Urinary bladder (tissue), 4 donors: Measurements from ENCODE around the gene PTGR3. TPM values are rescaled to one million over a fixed set of nuclear protein-coding genes. Genes with fewer than 3 reads are reported as not detected.

Experiments used
- DNase-seq: peaks from one replicate; pipeline ENCODE4 v3.0.0-alpha.2; 2015; ENCODE audit errors: extremely low spot score
- H3K27ac ChIP-seq: one replicate; pipeline ENCODE4 v1.5.1; 2013; ENCODE audit warnings: low read depth, mild to moderate bottlenecking, moderate library complexity
- H3K36me3 ChIP-seq: one replicate; pipeline ENCODE4 v1.6.1; 2013; ENCODE audit warnings: mild to moderate bottlenecking, moderate library complexity; ENCODE audit not compliant: insufficient read depth
- H3K4me1 ChIP-seq: one replicate; pipeline ENCODE4 v1.6.1; 2013; ENCODE audit warnings: mild to moderate bottlenecking, moderate library complexity; ENCODE audit not compliant: insufficient read depth
- H3K4me3 ChIP-seq: one replicate; pipeline ENCODE4 v1.5.1; 2013; ENCODE audit warnings: low read depth, low read length
- WGBS: extraction: QIAGEN DNeasy Blood & Tissue Kit; methylation state at CpG from one replicate; pipeline ENCODE4 v1.1.7; 2013; 5-methylcytosine and 5-hydroxymethylcytosine counted together
- polyA plus RNA-seq: library from polyadenylated mRNA; stranded (reverse); fragments of 200-250 nt; gene quantifications from one replicate; pipeline ENCODE4 v1.2.3, GENCODE V29; 2013
- total RNA-seq: library from RNA; depleted of rRNA; stranded (reverse); fragments of >200 nt; gene quantifications from one replicate; pipeline ENCODE4 v1.2.3, GENCODE V29; 2014
- donor health status: healthy with polysubstance abuse.
- donor health status: healthy.

PTGR3 gene
- total and polyA plus RNA-seq, 2 donors = 20.8 to 23.9 TPM

GRCh38 chr18:75227535-75228296 is 18.8 kb upstream of the PTGR3 start:
- Histone ChIP-seq H3K36me3 (no peaks in the 10 kb centered on the region), H3K27ac (no peak overlapping the region)
- WGBS = 40% methylated on average over 11 of the region's 11 CpGs

GRCh38 chr18:75226956-75227316 is 18.0 kb upstream of the PTGR3 start:
- DNase-seq = no peak
- Histone ChIP-seq H3K36me3 (no peaks in the 10 kb centered on the region), H3K4me3 (peak overlapping the region; percentile 21), H3K27ac (no peak overlapping the region), H3K4me1 (peaks cover 1% of the 10 kb centered on the region)
- 39% methylated on average over 5 of the region's 5 CpGs for WGBS

More at GRCh38 chr18:75227535-75228296, 18.8 kb upstream of the PTGR3 start:
- no peak overlapping the region for H3K4me3 ChIP-seq
- no peak for DNase-seq
- peaks cover 1% of the 10 kb centered on the region for H3K4me1 ChIP-seq

GRCh38 chr18:75226286-75226955 is 17.5 kb upstream of the PTGR3 start:
- H3K27ac ChIP-seq = no peak overlapping the region
- peaks cover 1% of the 10 kb centered on the region for H3K4me1 ChIP-seq
- no peak for DNase-seq
- H3K36me3 ChIP-seq = no peaks in the 10 kb centered on the region
- H3K4me3 ChIP-seq = peak overlapping the region; percentile 21
- 33% methylated on average over 11 of the region's 11 CpGs for WGBS

GRCh38 chr18:75223687-75224347 is 14.9 kb upstream of the PTGR3 start:
- Histone ChIP-seq H3K36me3 (no peaks in the 10 kb centered on the region), H3K27ac (no peak overlapping the region), H3K4me1 (peaks cover 2% of the 10 kb centered on the region), H3K4me3 (no peak overlapping the region)
- DNase-seq = no peak
- 43% methylated on average over 9 of the region's 9 CpGs for WGBS

- no peak overlapping the region for H3K4me3 ChIP-seq
- no peaks in the 10 kb centered on the region for H3K36me3 ChIP-seq
- H3K27ac ChIP-seq = no peak overlapping the region
- no peak for DNase-seq
- 83% methylated on average over 10 of the region's 10 CpGs for WGBS
- H3K4me1 ChIP-seq = peaks cover 5% of the 10 kb centered on the region
These were observed 13.5 kb upstream of the PTGR3 start for GRCh38 chr18:75222407-75222806.

GRCh38 chr18:75221897-75222296 is 13.0 kb upstream of the PTGR3 start:
- no peak overlapping the region for H3K27ac ChIP-seq

GRCh38 chr18:75221397-75221796 is 12.5 kb upstream of the PTGR3 start:
- DNase-seq = no peak
- WGBS = 59% methylated on average over 1 of the region's 1 CpG
- Histone ChIP-seq H3K27ac (no peak overlapping the region), H3K4me1 (peaks cover 4% of the 10 kb centered on the region), H3K36me3 (no peaks in the 10 kb centered on the region), H3K4me3 (no peak overlapping the region)

More at GRCh38 chr18:75221897-75222296, 13.0 kb upstream of the PTGR3 start:
- no peak for DNase-seq
- no peaks in the 10 kb centered on the region for H3K36me3 ChIP-seq
- H3K4me3 ChIP-seq = no peak overlapping the region
- 78% methylated on average over 7 of the region's 7 CpGs for WGBS
- peaks cover 4% of the 10 kb centered on the region for H3K4me1 ChIP-seq

- DNase-seq = no peak
- Histone ChIP-seq H3K4me3 (no peak overlapping the region), H3K4me1 (peaks cover 4% of the 10 kb centered on the region), H3K36me3 (no peaks in the 10 kb centered on the region), H3K27ac (no peak overlapping the region)
- 61% methylated on average over 12 of the region's 12 CpGs for WGBS
These were observed 11.8 kb upstream of the PTGR3 start for GRCh38 chr18:75220551-75221355.

GRCh38 chr18:75219745-75220375 is 10.9 kb upstream of the PTGR3 start:
- DNase-seq = no peak
- H3K27ac ChIP-seq = no peak overlapping the region
- H3K4me3 ChIP-seq = no peak overlapping the region
- H3K4me1 ChIP-seq = peaks cover 6% of the 10 kb centered on the region
- WGBS = 76% methylated on average over 11 of the region's 11 CpGs
- no peaks in the 10 kb centered on the region for H3K36me3 ChIP-seq

GRCh38 chr18:75218065-75218923 is 9.4 kb upstream of the PTGR3 start:
- DNase-seq = no peak
- 81% methylated on average over 12 of the region's 12 CpGs for WGBS
- Histone ChIP-seq H3K4me1 (peaks cover 6% of the 10 kb centered on the region), H3K4me3 (no peak overlapping the region), H3K27ac (no peak overlapping the region), H3K36me3 (no peaks in the 10 kb centered on the region)

GRCh38 chr18:75216911-75217689 is 8.2 kb upstream of the PTGR3 start:
- H3K4me1 ChIP-seq = peaks cover 6% of the 10 kb centered on the region
- 87% methylated on average over 10 of the region's 10 CpGs for WGBS
- DNase-seq = no peak
- H3K4me3 ChIP-seq = no peak overlapping the region
- H3K36me3 ChIP-seq = no peaks in the 10 kb centered on the region
- H3K27ac ChIP-seq = no peak overlapping the region
